HCT116 (cell line): ENCODE data around the gene CRLF1. TPM values are rescaled to one million over a fixed set of nuclear protein-coding genes. Genes with fewer than 3 reads are reported as not detected.

Experiments used
- ATAC-seq: fragments of 200-7000 bp; cut with Tn5 transposase; 2 replicates; pipeline ENCODE4 v1.9.1; 2020; ENCODE audit warnings: mild to moderate bottlenecking, moderate library complexity
- BruUV-seq: library from RNA; stranded (reverse); fragments of 400-500 nt; replicated peaks from 2 replicates; lab custom pipeline; 2021; lab: Mats Ljungman, UMichigan
- CTCF ChIA-PET: fragments of 300-600 bp; sonication (Branson Sonifier 250); formaldehyde crosslinking; loops from one replicate; lab custom pipeline; 2021; ENCODE audit warnings: antibody characterized with exemption; lab: Charles Lee
- POLR2A ChIA-PET: fragments of 300-600, 350-600 bp; sonication (Branson Sonifier 250); formaldehyde crosslinking; loops from one replicate; lab custom pipeline; 2021; ENCODE audit warnings: antibody characterized with exemption; lab: Charles Lee
- RAD21 ChIA-PET, 2 experiments: fragments of 300-600 bp; sonication (Branson Sonifier 250); formaldehyde crosslinking; loops; one replicate each; lab custom pipeline; 2023; ENCODE audit warnings: low total read pairs in 2 of 2; ENCODE audit not compliant: uncharacterized antibody in 2 of 2, unreplicated experiment in 2 of 2, low non-redundant PET in 1 of 2; lab: Charles Lee
- DNase-seq: peaks from one replicate; pipeline ENCODE4 v3.0.0-alpha.2; 2010; ENCODE audit warnings: low read depth, low spot score
- H2AFZ ChIP-seq: fragments of 200-600 bp; shearing (Covaris generic), sonication (generic); 2 replicates; pipeline ENCODE4 v1.6.1; 2017; ENCODE audit warnings: low read depth, mixed run types, mixed read lengths, antibody characterized with exemption, low read length; ENCODE audit not compliant: poor library complexity, severe bottlenecking
- H3K27ac ChIP-seq: 2 replicates; pipeline ENCODE4 v1.5.1; 2012; ENCODE audit warnings: low read depth, low read length
- H3K27me3 ChIP-seq: fragments of 200-600 bp; sonication (generic); 2 replicates; pipeline ENCODE4 v1.6.1; 2016; ENCODE audit warnings: mixed run types, low read length, mixed read lengths; ENCODE audit not compliant: insufficient read depth
- H3K36me3 ChIP-seq, 2 experiments: fragments of 200-500 bp in 1 of 2; fragments of 200-600 bp in 1 of 2; sonication (Bioruptor generic) in 1 of 2; sonication (generic) in 1 of 2; 2 replicates each; pipeline versions ENCODE4 v1.5.1 to v1.6.1; 2014 to 2016; ENCODE audit warnings: low read length in 2 of 2, inconsistent platforms in 1 of 2, mixed read lengths in 1 of 2, mixed run types in 1 of 2; ENCODE audit not compliant: insufficient read depth in 2 of 2, control insufficient read depth in 1 of 2
- H3K4me1 ChIP-seq, 2 experiments: fragments of 200-600 bp in 1 of 2; sonication (generic) in 1 of 2; 2 replicates each; pipeline versions ENCODE4 v1.5.1 to v1.6.1; 2012 to 2017; ENCODE audit warnings: low read length in 2 of 2, inconsistent platforms in 1 of 2, mild to moderate bottlenecking in 1 of 2, mixed read lengths in 1 of 2, mixed run types in 1 of 2, moderate library complexity in 1 of 2; ENCODE audit not compliant: insufficient read depth in 2 of 2, control insufficient read depth in 1 of 2
- H3K4me2 ChIP-seq: fragments of 200-600 bp; sonication (generic); 2 replicates; pipeline ENCODE4 v1.6.1; 2017; ENCODE audit warnings: mixed run types, low read length, mixed read lengths
- H3K4me3 ChIP-seq, 2 experiments: fragments of 200-600 bp in 1 of 2; sonication (generic) in 1 of 2; replicated peaks in 1 of 2; 2 replicates each; pipeline ENCODE4 v1.5.1; 2011 to 2016; ENCODE audit warnings: low read length in 2 of 2, control low read depth in 1 of 2, low read depth in 1 of 2, mild to moderate bottlenecking in 1 of 2, mixed read lengths in 1 of 2, mixed run types in 1 of 2
- H3K79me2 ChIP-seq: fragments of 200-600 bp; sonication (generic); 2 replicates; pipeline ENCODE4 v1.6.1; 2017; ENCODE audit warnings: mild to moderate bottlenecking, mixed run types, low read length, moderate library complexity, mixed read lengths; ENCODE audit not compliant: insufficient read depth
- H3K9ac ChIP-seq: fragments of 200-600 bp; sonication (generic); 2 replicates; pipeline ENCODE4 v1.6.1; 2016; ENCODE audit warnings: low read length, mixed read lengths
- H3K9me2 ChIP-seq: fragments of 200-600 bp; sonication (generic), shearing (Covaris generic); 2 replicates; pipeline ENCODE4 v1.6.1; 2017; ENCODE audit warnings: mixed run types, mild to moderate bottlenecking, moderate library complexity; ENCODE audit not compliant: insufficient read depth
- H3K9me3 ChIP-seq, 2 experiments: fragments of 200-500 bp in 1 of 2; fragments of 200-600 bp in 1 of 2; sonication (Bioruptor generic) in 1 of 2; sonication (generic) in 1 of 2; 2 replicates each; pipeline ENCODE4 v1.6.1; 2014 to 2017; ENCODE audit warnings: low read length in 2 of 2, mixed read lengths in 2 of 2, inconsistent platforms in 1 of 2, low read depth in 1 of 2, mild to moderate bottlenecking in 1 of 2, mixed run types in 1 of 2, moderate library complexity in 1 of 2; ENCODE audit not compliant: control insufficient read depth in 1 of 2, insufficient read depth in 1 of 2
- H4K20me1 ChIP-seq: fragments of 200-600 bp; sonication (generic), shearing (Covaris generic); 2 replicates; pipeline ENCODE4 v1.6.1; 2017; ENCODE audit warnings: mixed run types, mild to moderate bottlenecking, moderate library complexity; ENCODE audit not compliant: insufficient read depth
- CEBPB ChIP-seq: IDR thresholded peaks from 2 replicates; pipeline ENCODE4 v1.6.1; 2012; ENCODE audit warnings: low read depth
- CTCF ChIP-seq, 3 experiments: fragments of 200-600 bp in 1 of 3; sonication (generic) in 1 of 3; IDR thresholded peaks in 2 of 3; conservative IDR thresholded peaks in 1 of 3; 2 replicates each; pipeline ENCODE4 v1.5.1; 2012 to 2017; ENCODE audit warnings: low read depth in 2 of 3, low read length in 2 of 3, antibody characterized with exemption in 1 of 3, borderline replicate concordance in 1 of 3, control low read depth in 1 of 3, mild to moderate bottlenecking in 1 of 3, mixed read lengths in 1 of 3, mixed run types in 1 of 3, moderate library complexity in 1 of 3; ENCODE audit not compliant: insufficient read depth in 1 of 3
- EGR1 ChIP-seq: IDR thresholded peaks from 2 replicates; pipeline ENCODE4 v1.6.1; 2012; ENCODE audit warnings: low read depth
- FOSL1 ChIP-seq: IDR thresholded peaks from 2 replicates; pipeline ENCODE4 v1.6.1; 2012; ENCODE audit warnings: low read depth
- JUND ChIP-seq: IDR thresholded peaks from 2 replicates; pipeline ENCODE4 v1.6.1; 2012
- MAX ChIP-seq: IDR thresholded peaks from 2 replicates; pipeline ENCODE4 v1.6.1; 2012
- POLR2A ChIP-seq: IDR thresholded peaks from 2 replicates; pipeline ENCODE4 v1.7.0; 2011; ENCODE audit warnings: borderline replicate concordance; ENCODE audit not compliant: insufficient read depth, insufficient read length; ENCODE audit errors: extremely low read depth
- RAD21 ChIP-seq: IDR thresholded peaks from 2 replicates; pipeline ENCODE4 v1.6.1; 2012; ENCODE audit warnings: low read depth, mild to moderate bottlenecking
- REST ChIP-seq: IDR thresholded peaks from 2 replicates; pipeline ENCODE4 v1.6.1; 2012; ENCODE audit warnings: low read depth
- SIN3A ChIP-seq: IDR thresholded peaks from 2 replicates; pipeline ENCODE4 v1.6.1; 2012; ENCODE audit warnings: low read depth
- SP1 ChIP-seq: IDR thresholded peaks from 2 replicates; pipeline ENCODE4 v1.6.1; 2012; ENCODE audit warnings: low read depth
- TCF7L2 ChIP-seq: IDR thresholded peaks from 2 replicates; pipeline ENCODE4 v1.7.0; 2011; ENCODE audit warnings: borderline replicate concordance, inconsistent platforms; ENCODE audit not compliant: insufficient read depth, insufficient read length; ENCODE audit errors: extremely low read depth
- ZNF274 ChIP-seq: fragments of 200-500 bp; sonication (Bioruptor generic); IDR thresholded peaks from 2 replicates; pipeline ENCODE4 v1.6.1; 2014; ENCODE audit warnings: mild to moderate bottlenecking, low read depth, low read length, inconsistent platforms
- intact Hi-C: fragments of 100-400 bp; cut with micrococcal nuclease; formaldehyde crosslinking; loops from 2 replicates; pipeline ENCODE4 v1.10.0; 2022
- total RNA-seq: library from RNA; stranded (reverse); gene quantifications from one replicate; pipeline ENCODE4 v1.2.1, GENCODE V29; 2021; ENCODE audit not compliant: unreplicated experiment

Gene CRLF1
- total RNA-seq, 1 experiment from 2014 or later = 43.0 TPM

GRCh38 chr19:18646535-18647370, 40.2 kb upstream of the CRLF1 start:
- DNase-seq (no peak), ATAC-seq (no peak)
- Histone ChIP-seq H3K4me3 (no peak overlapping the region), H3K9me3 (no peaks in the 10 kb centered on the region), H3K4me1 (peaks cover 0 to 10% of the 10 kb centered on the region in 2 experiments; a peak in 1 of 4 replicates), H3K79me2 (peaks cover 18% of the 10 kb centered on the region; the same call in 1 of the 2 replicates), H3K27me3 (no peaks in the 10 kb centered on the region), H2AFZ (no peak overlapping the region), H3K4me2 (no peak overlapping the region), H3K27ac (no peak overlapping the region), H4K20me1 (no peaks in the 10 kb centered on the region), H3K9ac (no peak overlapping the region), H3K9me2 (no peaks in the 10 kb centered on the region), H3K36me3 (no peaks in the 10 kb centered on the region)
- no TSS peak for BruUV-seq
- RAD21 ChIA-PET = no interaction called here
- intact Hi-C loops = no loop called here
- CTCF ChIA-PET = no interaction called here
- POLR2A ChIA-PET = no interaction called here
- TF ChIP-seq RAD21 = no peak

GRCh38 chr19:18645035-18645511, 38.5 kb upstream of the CRLF1 start:
- H3K27me3 ChIP-seq = no peaks in the 10 kb centered on the region
- ChIA-PET CTCF (no interaction called here), POLR2A (no interaction called here), RAD21 (interaction anchor here in 1 of 2 experiments (0.6 kb wide), 1 partner anchor 50 kb away, joined by 3 read pairs; no protein-coding TSS in a partner anchor)
- H3K9me2 ChIP-seq = no peaks in the 10 kb centered on the region
- no peaks in the 10 kb centered on the region for H4K20me1 ChIP-seq
- no peaks in the 10 kb centered on the region for H3K36me3 ChIP-seq
- no peak overlapping the region for H2AFZ ChIP-seq
- intact Hi-C loops = no loop called here
- no peak for DNase-seq
- H3K27ac ChIP-seq = no peak overlapping the region
- H3K9ac ChIP-seq = no peak overlapping the region
- no TSS peak for BruUV-seq
- H3K4me1 ChIP-seq = peaks cover 0 to 10% of the 10 kb centered on the region in 2 experiments; a peak in 1 of 4 replicates
- H3K4me2 ChIP-seq = no peak overlapping the region
- no peaks in the 10 kb centered on the region for H3K9me3 ChIP-seq
- TF ChIP-seq ZNF274 = no peak
- no peak for TF ChIP-seq SIN3A
- no peak for TF ChIP-seq FOSL1
- TF ChIP-seq SP1 = no peak
- no peak for TF ChIP-seq CEBPB
- TF ChIP-seq JUND = no peak
- TF ChIP-seq POLR2A = no peak
- TF ChIP-seq REST = no peak
- TF ChIP-seq EGR1 = no peak
- no peak for TF ChIP-seq CTCF (IDR thresholded peaks at IDR 0.05 in 2 of 3, conservative IDR thresholded peaks at IDR 0.05 in 1 of 3; ENCODE audit: borderline replicate concordance in 1 of 3, insufficient read depth in 1 of 3, low read depth in 2 of 3, low read length in 2 of 3)
- no peak for TF ChIP-seq RAD21
- no peak for TF ChIP-seq TCF7L2
- no peak for TF ChIP-seq MAX
- H3K79me2 ChIP-seq = peaks cover 25% of the 10 kb centered on the region
- no peak for ATAC-seq
- H3K4me3 ChIP-seq = no peak overlapping the region
